DOHH2 (cell line): ENCODE measurements around the gene CYSLTR2.

ENCODE experiments used
- CTCF ChIP-seq: fragments of 200-600 bp; sonication (generic); IDR thresholded peaks from one replicate; pipeline ENCODE4 v1.5.1; 2014; ENCODE audit warnings: antibody characterized with exemption, mild to moderate bottlenecking, low read depth, low read length; ENCODE audit not compliant: poor library complexity, severe bottlenecking
- EZH2phosphoT487 ChIP-seq: fragments of 200-600 bp; sonication (generic); IDR thresholded peaks from 2 replicates; pipeline ENCODE4 v1.6.1; 2017; ENCODE audit warnings: borderline replicate concordance, mild to moderate bottlenecking, antibody characterized with exemption, low read length, moderate library complexity, mixed read lengths

DNA sequence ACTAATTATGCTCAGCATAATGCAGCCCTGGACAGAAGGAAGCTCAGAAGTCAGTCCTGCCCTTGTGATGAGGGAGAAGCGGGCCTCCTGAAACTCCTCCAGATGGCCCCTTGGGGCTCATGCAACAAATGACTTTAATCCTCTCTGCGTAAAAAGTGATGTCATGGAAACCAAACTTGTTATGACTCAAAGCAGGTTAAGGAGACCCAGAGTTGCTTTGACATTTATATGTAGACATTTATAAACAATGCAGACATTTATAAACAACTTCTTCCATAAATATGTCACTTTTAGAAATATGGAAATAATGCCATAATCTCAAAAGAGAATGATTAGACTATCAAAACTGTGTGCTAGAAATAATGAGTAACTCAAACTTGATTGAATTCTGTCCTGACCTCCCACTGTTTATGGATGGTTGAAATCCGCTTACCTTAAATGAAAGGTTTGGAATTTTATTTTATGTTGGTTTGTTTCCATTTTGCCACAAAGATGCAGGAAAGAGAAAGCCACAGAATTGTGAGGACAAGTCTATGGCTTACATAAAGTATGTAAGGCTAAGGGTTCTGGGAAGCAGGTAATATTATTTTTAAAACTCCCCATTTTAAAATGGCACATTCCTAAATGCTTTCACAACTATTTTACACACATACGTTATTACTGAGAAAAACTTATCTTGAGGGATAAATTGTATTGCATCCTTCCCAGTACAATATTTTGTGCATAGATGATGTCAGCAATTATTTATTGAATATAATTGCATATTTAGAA is 73.7 kb downstream of the CYSLTR2 start:
- TF ChIP-seq CTCF: no peak
- TF ChIP-seq EZH2phosphoT487: no peak
